ENCODE data around the gene SH3GL3. TPM values are rescaled to one million over a fixed set of nuclear protein-coding genes. Genes with fewer than 3 reads are reported as not detected.

SH3GL3 gene
- total and polyA plus RNA-seq, 2 of the 8 experiments (the other 6 are each of a cell fraction or from before 2014, with no cell fraction given) = 14.1 to 19.1 TPM

- Histone ChIP-seq H3K23me2 (ENCODE audit: low read depth, low read length) (no peaks in the 10 kb centered on the region), H4K20me1 (replicated peaks in 1 of 2; ENCODE audit: control insufficient read depth in 1 of 2, insufficient read depth in 2 of 2, low read length in 2 of 2) (no peaks in the 10 kb centered on the region), H4K8ac (ENCODE audit: extremely low read depth, insufficient read depth, low read length) (no peak overlapping the region), H2AK5ac (ENCODE audit: low read depth, low read length) (no peak overlapping the region), H2AFZ (ENCODE audit: low read length) (no peak overlapping the region), H3K79me1 (ENCODE audit: low read depth, low read length) (no peaks in the 10 kb centered on the region), H3K4me3 (ENCODE audit: extremely low read depth in 1 of 4, insufficient read depth in 2 of 4, low read depth in 3 of 4, low read length in 4 of 4) (no peak overlapping the region), H3K4me2 (ENCODE audit: insufficient read depth in 1 of 2, low read depth in 2 of 2, low read length in 2 of 2) (no peak overlapping the region), H3K36me3 (ENCODE audit: control insufficient read depth in 2 of 4, insufficient read depth in 4 of 4, low read length in 3 of 4) (no peaks in the 10 kb centered on the region), H3K9ac (replicated peaks in 1 of 4; ENCODE audit: extremely low read depth in 1 of 4, low read depth in 3 of 4, low read length in 3 of 4) (no peak overlapping the region; a peak in 1 of 7 replicates), H3K18ac (ENCODE audit: extremely low read depth, low read length) (no peak overlapping the region), H3K56ac (replicated peaks; ENCODE audit: insufficient read length, low read depth, low read length) (no peak overlapping the region), H3K27ac (ENCODE audit: low read depth, low read length) (no peak overlapping the region), H2BK5ac (ENCODE audit: low read depth, low read length) (no peak overlapping the region), H3K4me1 (replicated peaks in 1 of 4; ENCODE audit: control insufficient read depth in 3 of 4, insufficient read depth in 4 of 4, low read length in 3 of 4) (no peaks in the 10 kb centered on the region), H3K14ac (ENCODE audit: insufficient read length) (no peak overlapping the region), H3K79me2 (ENCODE audit: control insufficient read depth in 1 of 2, insufficient read depth in 2 of 2, low read length in 2 of 2) (no peaks in the 10 kb centered on the region), H2BK120ac (replicated peaks; ENCODE audit: low read depth, low read length) (no peak overlapping the region), H3K27me3 (replicated peaks in 1 of 4; ENCODE audit: control insufficient read depth in 3 of 4, extremely low read depth in 1 of 4, insufficient read depth in 3 of 4, low read length in 3 of 4) (no peaks in the 10 kb centered on the region), H3K4ac (replicated peaks; ENCODE audit: insufficient read length, low read depth, low read length) (no peak overlapping the region), H2BK20ac (ENCODE audit: low read length) (no peak overlapping the region), H4K91ac (replicated peaks; ENCODE audit: insufficient read length, low read length) (no peak overlapping the region), H2BK12ac (ENCODE audit: low read depth, low read length) (no peak overlapping the region), H3K9me3 (ENCODE audit: insufficient read depth in 2 of 2, low read depth in 1 of 2, low read length in 1 of 2) (peaks cover 7 to 8% of the 10 kb centered on the region in 2 experiments; a peak in 2 of 4 replicates), H2BK15ac (ENCODE audit: low read length) (no peak overlapping the region), H3K23ac (ENCODE audit: insufficient read length) (no peak overlapping the region), H4K5ac (ENCODE audit: insufficient read length, low read depth, low read length) (no peak overlapping the region)
- FAIRE-seq (no peak), DNase-seq (ENCODE audit: low read depth in 1 of 2, low spot score in 2 of 2) (no peak)
- no peak for TF ChIP-seq GABPA (IDR thresholded peaks at IDR 0.05; ENCODE audit: borderline replicate concordance, insufficient read depth, low read length)
- TF ChIP-seq POU5F1 (IDR thresholded peaks at IDR 0.05; ENCODE audit: low read depth, low read length) = no peak
- no peak for TF ChIP-seq ASH2L (IDR thresholded peaks at IDR 0.05; ENCODE audit: low read length)
- TF ChIP-seq FOSL1 (IDR thresholded peaks at IDR 0.05; ENCODE audit: insufficient read depth, low read depth, low read length) = no peak
- 81% methylated on average over 2 of the region's 2 CpGs; no CpG with 5 or more reads in 1 of the 2 experiments for WGBS, 2 experiments (ENCODE audit: extremely low coverage in 1 of 2, insufficient coverage in 1 of 2, insufficient read length in 1 of 2, insufficient replicate concordance in 2 of 2, low coverage in 1 of 2, low lambda C conversion rate in 2 of 2, missing lambda C conversion rate in 1 of 2)
- CTCF ChIA-PET (ENCODE audit: partially characterized antibody) = interaction anchor here (0.7 to 1.4 kb wide), 4 partner anchors 32 to 378 kb away, joined by 3 read pairs; no protein-coding TSS in a partner anchor
- POLR2A ChIA-PET (ENCODE audit: partially characterized antibody) = interaction anchor here (0.8 kb wide), 1 partner anchor 15 kb away, joined by 6 read pairs; no protein-coding TSS in a partner anchor
Measured at GRCh38 chr15:83626171-83626802, 179.1 kb downstream of the SH3GL3 start.

All from H1 (cell line).